Loucy (cell line): ENCODE results near the gene TMEM41A.

ENCODE experiments used
- H2AFZ ChIP-seq: fragments of 200-600 bp; sonication (generic); 2 replicates; pipeline ENCODE4 v1.6.0; 2016; ENCODE audit warnings: antibody characterized with exemption, mild to moderate bottlenecking, low read length, moderate library complexity
- H3F3A ChIP-seq: fragments of 200-600 bp; 2 replicates; pipeline ENCODE4 v1.6.0; 2016; ENCODE audit warnings: antibody characterized with exemption, low read depth, mild to moderate bottlenecking
- H3K27me3 ChIP-seq: fragments of 200-600 bp; sonication (generic); 2 replicates; pipeline ENCODE4 v1.6.1; 2014; ENCODE audit warnings: low read length, mild to moderate bottlenecking; ENCODE audit not compliant: insufficient read depth, poor library complexity, severe bottlenecking
- H3K36me3 ChIP-seq: fragments of 200-600 bp; sonication (generic); 2 replicates; pipeline ENCODE4 v1.6.1; 2016; ENCODE audit warnings: low read length; ENCODE audit not compliant: insufficient read depth
- H3K4me1 ChIP-seq: fragments of 200-600 bp; sonication (generic); 2 replicates; pipeline ENCODE4 v1.5.1; 2014; ENCODE audit warnings: low read length, mild to moderate bottlenecking; ENCODE audit not compliant: insufficient read depth, poor library complexity, severe bottlenecking
- H3K4me2 ChIP-seq: fragments of 200-600 bp; sonication (generic); 2 replicates; pipeline ENCODE4 v1.6.0; 2014; ENCODE audit warnings: antibody characterized with exemption, low read length, low read depth, mild to moderate bottlenecking; ENCODE audit not compliant: poor library complexity, severe bottlenecking
- H3K4me3 ChIP-seq: fragments of 200-600 bp; sonication (generic); 2 replicates; pipeline ENCODE4 v1.5.1; 2014; ENCODE audit warnings: low read length, mild to moderate bottlenecking, mixed read lengths; ENCODE audit not compliant: poor library complexity, severe bottlenecking
- H3K79me2 ChIP-seq: fragments of 200-600 bp; sonication (generic); 2 replicates; pipeline ENCODE4 v1.6.1; 2014; ENCODE audit warnings: low read length; ENCODE audit not compliant: insufficient read depth
- H3K9ac ChIP-seq: fragments of 200-600 bp; sonication (generic); 2 replicates; pipeline ENCODE4 v1.6.0; 2014; ENCODE audit warnings: mild to moderate bottlenecking, low read depth, low read length, moderate library complexity; ENCODE audit not compliant: poor library complexity, severe bottlenecking
- H3K9me2 ChIP-seq: fragments of 200-600 bp; sonication (generic); replicated peaks from 2 replicates; pipeline ENCODE4 v1.6.1; 2016; ENCODE audit warnings: low read depth, low read length, mixed read lengths
- H3K9me3 ChIP-seq: fragments of 200-600 bp; sonication (generic); 2 replicates; pipeline ENCODE4 v1.6.1; 2014; ENCODE audit warnings: mild to moderate bottlenecking, antibody characterized with exemption, low read length, low read depth; ENCODE audit not compliant: insufficient read depth
- H4K20me1 ChIP-seq: fragments of 200-600 bp; sonication (generic); 2 replicates; pipeline ENCODE4 v1.6.0; 2014; ENCODE audit warnings: antibody characterized with exemption, low read length, mild to moderate bottlenecking; ENCODE audit not compliant: insufficient read depth, poor library complexity, severe bottlenecking
- CTCF ChIP-seq: fragments of 200-600 bp; sonication (generic); conservative IDR thresholded peaks from 2 replicates; pipeline ENCODE4 v1.5.1; 2014; ENCODE audit warnings: mild to moderate bottlenecking, antibody characterized with exemption, low read length
- EZH2phosphoT487 ChIP-seq: fragments of 200-600 bp; IDR thresholded peaks from 2 replicates; pipeline ENCODE4 v1.6.1; 2018; ENCODE audit warnings: antibody characterized with exemption, mild to moderate bottlenecking, moderate library complexity, borderline replicate concordance

Gene TMEM41A

GRCh38 chr3:185502987-185503386 is 4.2 kb upstream of the TMEM41A start:
- no peak overlapping the region for H3K4me2 ChIP-seq
- TF ChIP-seq CTCF = no peak
- TF ChIP-seq EZH2phosphoT487 = no peak
- no peak overlapping the region for H2AFZ ChIP-seq

GRCh38 chr3:185490241-185490640 is 8.6 kb downstream of the TMEM41A start:
- no peak overlapping the region for H3K4me3 ChIP-seq
- peaks cover 6% of the 10 kb centered on the region for H3K4me1 ChIP-seq
- no peaks in the 10 kb centered on the region for H3K79me2 ChIP-seq
- H2AFZ ChIP-seq = no peak overlapping the region
- no peaks in the 10 kb centered on the region for H3K9me2 ChIP-seq
- no peaks in the 10 kb centered on the region for H3K27me3 ChIP-seq
- no peaks in the 10 kb centered on the region for H3F3A ChIP-seq
- H4K20me1 ChIP-seq = no peaks in the 10 kb centered on the region
- no peaks in the 10 kb centered on the region for H3K9me3 ChIP-seq
- peaks cover 34% of the 10 kb centered on the region; the same call in 1 of the 2 replicates for H3K36me3 ChIP-seq
- TF ChIP-seq CTCF (no peak), EZH2phosphoT487 (no peak)
- no peak overlapping the region for H3K4me2 ChIP-seq
- H3K9ac ChIP-seq = no peak overlapping the region

More at GRCh38 chr3:185502987-185503386, 4.2 kb upstream of the TMEM41A start:
- Histone ChIP-seq H3K9me3 (no peaks in the 10 kb centered on the region), H3K4me1 (no peaks in the 10 kb centered on the region), H4K20me1 (peaks cover under 1% of the 10 kb centered on the region), H3K9ac (no peak overlapping the region), H3K4me3 (no peak overlapping the region), H3K36me3 (no peaks in the 10 kb centered on the region), H3K27me3 (no peaks in the 10 kb centered on the region), H3K79me2 (peaks cover 5% of the 10 kb centered on the region), H3F3A (no peaks in the 10 kb centered on the region), H3K9me2 (0 out of 2 replicates have a peak, but pooled peaks cover 5% of the 10 kb centered on the region)

GRCh38 chr3:185489462-185489861 is 9.4 kb downstream of the TMEM41A start:
- no peak overlapping the region for H3K4me2 ChIP-seq
- H3K9ac ChIP-seq = no peak overlapping the region
- no peaks in the 10 kb centered on the region for H4K20me1 ChIP-seq
- H3F3A ChIP-seq = no peaks in the 10 kb centered on the region
- peaks cover 27% of the 10 kb centered on the region; the same call in 1 of the 2 replicates for H3K36me3 ChIP-seq
- peaks cover 6% of the 10 kb centered on the region for H3K4me1 ChIP-seq
- no peak for TF ChIP-seq CTCF
- TF ChIP-seq EZH2phosphoT487 = no peak
- no peaks in the 10 kb centered on the region for H3K9me2 ChIP-seq
- H3K9me3 ChIP-seq = no peaks in the 10 kb centered on the region
- H2AFZ ChIP-seq = no peak overlapping the region
- no peaks in the 10 kb centered on the region for H3K79me2 ChIP-seq
- H3K4me3 ChIP-seq = no peak overlapping the region
- no peaks in the 10 kb centered on the region for H3K27me3 ChIP-seq
